Natural killer cell (primary cell): ENCODE measurements around the gene KIAA0319L. TPM values are rescaled to one million over a fixed set of nuclear protein-coding genes. Genes with fewer than 3 reads are reported as not detected.

Experiments used
- ATAC-seq, 3 donors: fragments of 150-1000 bp in 2 of 3; fragments of 200-7000 bp in 1 of 3; cut with Tn5 transposase; 1 replicate in 1 of 3; 2 replicates in 2 of 3; pipeline ENCODE4 v1.10.0; 2021; ENCODE audit warnings: mild to moderate bottlenecking in 2 of 3, moderate library complexity in 2 of 3
- DNase-seq, 2 donors: peaks; one replicate each; pipeline versions ENCODE4 v3.0.0 to v3.0.0-alpha.2; 2013 to 2021; ENCODE audit warnings: mixed read lengths in 1 of 2
- H3K27ac ChIP-seq: one replicate; pipeline ENCODE4 v1.5.1; 2013; ENCODE audit warnings: mild to moderate bottlenecking, low read length
- H3K27me3 ChIP-seq: one replicate; pipeline ENCODE4 v1.6.1; 2013; ENCODE audit warnings: low read length; ENCODE audit not compliant: control insufficient read depth, insufficient read depth
- H3K36me3 ChIP-seq: one replicate; pipeline ENCODE4 v1.6.1; 2013; ENCODE audit warnings: low read length; ENCODE audit not compliant: control insufficient read depth, insufficient read depth
- H3K4me1 ChIP-seq: one replicate; pipeline ENCODE4 v1.6.1; 2013; ENCODE audit warnings: low read length; ENCODE audit not compliant: control insufficient read depth, insufficient read depth
- H3K4me3 ChIP-seq: one replicate; pipeline ENCODE4 v1.5.1; 2013; ENCODE audit warnings: low read length
- H3K9me3 ChIP-seq: one replicate; pipeline ENCODE4 v1.6.1; 2013; ENCODE audit warnings: low read length; ENCODE audit not compliant: control insufficient read depth, insufficient read depth
- H3K27ac Mint-ChIP-seq, 2 donors: one replicate each; pipeline ENCODE4 v1.8.0; 2022; ENCODE audit warnings: mild to moderate bottlenecking in 2 of 2, mixed read lengths in 2 of 2, moderate library complexity in 1 of 2
- H3K27me3 Mint-ChIP-seq, 2 donors: one replicate each; pipeline ENCODE4 v1.8.0; 2022; ENCODE audit warnings: low read depth in 2 of 2, mixed read lengths in 2 of 2
- H3K36me3 Mint-ChIP-seq: one replicate; pipeline ENCODE4 v1.8.0; 2022; ENCODE audit warnings: mixed read lengths
- H3K4me1 Mint-ChIP-seq, 2 donors: one replicate each; pipeline ENCODE4 v1.8.0; 2022; ENCODE audit warnings: mixed read lengths in 2 of 2
- H3K4me3 Mint-ChIP-seq: one replicate; pipeline ENCODE4 v1.8.0; 2022; ENCODE audit warnings: mild to moderate bottlenecking, moderate library complexity, mixed read lengths
- H3K9me3 Mint-ChIP-seq, 2 donors: one replicate each; pipeline ENCODE4 v1.8.0; 2022; ENCODE audit warnings: mixed read lengths in 2 of 2
- WGBS: methylation state at CpG from one replicate; pipeline ENCODE4 v1.1.7; 2013; ENCODE audit warnings: missing lambda C conversion rate; ENCODE audit not compliant: insufficient coverage; 5-methylcytosine and 5-hydroxymethylcytosine counted together
- intact Hi-C: fragments of 100-400 bp; cut with micrococcal nuclease; formaldehyde crosslinking; loops from one replicate; pipeline ENCODE4 v1.14.2; 2022
- total RNA-seq, 4 donors: library from RNA; stranded (reverse); fragments of 120-200 nt in 1 of 4; gene quantifications; one replicate each; pipeline versions ENCODE4 v1.2.3 to v1.2.4, GENCODE V29; 2013 to 2022
- TF ChIP-seq, protein P1 (sequence below): fragments of 200-600 bp; IDR thresholded peaks from one replicate; pipeline ENCODE4 v1.8.0; 2022; ENCODE audit warnings: antibody characterized with exemption

The KIAA0319L gene
- total RNA-seq, 3 donors from 2014 or later (not counting 1 experiment from before 2014, with no cell fraction given): 51.3 to 75.0 (median 64.8) TPM

DNA sequence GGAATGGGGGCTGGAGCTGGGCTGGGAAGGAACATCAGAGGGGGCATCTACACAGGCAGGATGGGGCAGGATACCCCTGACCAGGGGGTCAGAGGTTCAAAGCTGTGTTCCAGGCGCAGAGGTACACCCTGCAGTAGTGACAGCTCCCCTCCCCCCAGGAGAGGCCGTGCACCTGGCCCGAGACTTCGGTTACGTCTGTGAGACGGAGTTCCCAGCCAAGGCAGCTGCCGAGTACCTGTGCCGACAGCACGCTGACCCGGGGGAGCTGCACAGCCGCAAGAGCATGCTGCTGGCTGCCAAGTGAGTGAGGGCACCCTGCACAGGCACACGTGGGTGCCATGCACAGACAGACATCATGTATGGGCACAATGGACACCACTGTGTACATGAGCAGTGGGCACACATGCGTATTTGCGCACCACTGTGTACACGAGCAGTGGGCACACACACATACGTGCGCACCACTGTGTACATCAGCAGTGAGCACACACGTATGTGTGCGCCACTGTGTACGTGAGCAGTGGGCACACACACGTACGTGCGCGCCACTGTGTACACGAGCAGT is 33.4 kb upstream of the KIAA0319L start:
- Histone ChIP-seq H3K4me1 (peaks cover 13% of the 10 kb centered on the region), H3K36me3 (peaks cover 9% of the 10 kb centered on the region), H3K27ac (no peak overlapping the region), H3K27me3 (no peaks in the 10 kb centered on the region), H3K4me3 (no peak overlapping the region), H3K9me3 (no peaks in the 10 kb centered on the region)
- TF ChIP-seq, protein P1, sequence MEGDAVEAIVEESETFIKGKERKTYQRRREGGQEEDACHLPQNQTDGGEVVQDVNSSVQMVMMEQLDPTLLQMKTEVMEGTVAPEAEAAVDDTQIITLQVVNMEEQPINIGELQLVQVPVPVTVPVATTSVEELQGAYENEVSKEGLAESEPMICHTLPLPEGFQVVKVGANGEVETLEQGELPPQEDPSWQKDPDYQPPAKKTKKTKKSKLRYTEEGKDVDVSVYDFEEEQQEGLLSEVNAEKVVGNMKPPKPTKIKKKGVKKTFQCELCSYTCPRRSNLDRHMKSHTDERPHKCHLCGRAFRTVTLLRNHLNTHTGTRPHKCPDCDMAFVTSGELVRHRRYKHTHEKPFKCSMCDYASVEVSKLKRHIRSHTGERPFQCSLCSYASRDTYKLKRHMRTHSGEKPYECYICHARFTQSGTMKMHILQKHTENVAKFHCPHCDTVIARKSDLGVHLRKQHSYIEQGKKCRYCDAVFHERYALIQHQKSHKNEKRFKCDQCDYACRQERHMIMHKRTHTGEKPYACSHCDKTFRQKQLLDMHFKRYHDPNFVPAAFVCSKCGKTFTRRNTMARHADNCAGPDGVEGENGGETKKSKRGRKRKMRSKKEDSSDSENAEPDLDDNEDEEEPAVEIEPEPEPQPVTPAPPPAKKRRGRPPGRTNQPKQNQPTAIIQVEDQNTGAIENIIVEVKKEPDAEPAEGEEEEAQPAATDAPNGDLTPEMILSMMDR: no peak
- H3K4me3 Mint-ChIP-seq: no peak overlapping the region
- WGBS: 96% methylated on average over 25 of the region's 25 CpGs
- H3K4me1 Mint-ChIP-seq: peaks cover 25 to 48% of the 10 kb centered on the region in 2 donors
- no peak for ATAC-seq
- DNase-seq: no peak
- intact Hi-C loops: no loop called here
- no peaks in the 10 kb centered on the region for H3K9me3 Mint-ChIP-seq
- H3K36me3 Mint-ChIP-seq: no peaks in the 10 kb centered on the region
- H3K27me3 Mint-ChIP-seq: no peaks in the 10 kb centered on the region
- H3K27ac Mint-ChIP-seq: no peak overlapping the region

DNA sequence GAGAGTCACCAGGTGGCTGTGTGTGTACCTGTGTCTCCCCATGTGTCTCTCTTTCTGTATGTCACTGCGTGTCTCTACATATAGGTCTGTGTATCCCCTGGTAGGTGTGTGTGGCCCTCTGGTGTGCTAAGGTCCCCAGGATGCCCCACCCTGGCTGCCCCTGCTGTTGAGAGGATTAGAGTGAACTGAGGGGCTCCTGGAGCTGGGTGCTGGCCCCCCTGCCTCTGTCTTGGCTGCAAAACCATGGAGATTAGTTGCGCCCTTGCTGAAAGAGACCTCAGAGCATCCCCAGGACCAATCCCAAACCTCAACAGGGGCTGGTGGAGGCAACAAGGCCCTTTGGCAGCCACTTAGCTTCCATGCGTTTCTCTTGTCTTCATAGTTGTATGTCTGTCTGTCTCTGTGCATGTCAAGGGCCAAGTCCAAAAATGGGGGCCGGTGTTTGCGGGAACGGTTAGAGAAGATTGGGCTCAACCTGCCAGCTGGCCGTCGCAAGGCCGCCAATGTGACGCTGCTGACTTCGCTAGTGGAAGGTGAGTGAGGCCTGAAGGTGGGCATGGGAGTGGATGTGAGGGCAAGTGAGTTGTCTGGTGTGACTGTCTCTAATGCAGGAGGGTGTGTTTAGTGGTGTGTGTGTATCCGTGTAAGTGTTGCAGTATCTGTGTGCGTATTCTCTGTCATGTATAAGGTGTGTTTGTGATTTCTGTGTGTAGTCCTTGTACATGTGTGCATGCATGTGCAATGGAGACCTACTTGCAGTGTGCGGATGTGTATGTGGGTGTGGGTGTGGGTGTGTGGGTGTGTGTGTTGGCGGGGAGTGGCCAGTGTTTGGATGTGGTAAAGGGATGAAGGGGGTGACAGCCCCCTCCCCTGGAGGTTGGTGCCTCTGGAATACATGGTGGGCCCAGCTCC is 32.6 kb upstream of the KIAA0319L start:
- H3K27me3 ChIP-seq: no peaks in the 10 kb centered on the region
- DNase-seq (no peak), ATAC-seq (no peak)
- no peak overlapping the region for H3K27ac ChIP-seq
- no peaks in the 10 kb centered on the region for H3K9me3 Mint-ChIP-seq
- no peaks in the 10 kb centered on the region for H3K9me3 ChIP-seq
- no peaks in the 10 kb centered on the region for H3K27me3 Mint-ChIP-seq
- H3K4me3 Mint-ChIP-seq: no peak overlapping the region
- intact Hi-C loops: no loop called here
- TF ChIP-seq, protein P1: no peak
- peak overlapping the region in 1 of 2 donors; percentile 82 for H3K27ac Mint-ChIP-seq
- H3K4me3 ChIP-seq: no peak overlapping the region
- peaks cover 9% of the 10 kb centered on the region for H3K36me3 ChIP-seq
- peaks cover 13% of the 10 kb centered on the region for H3K4me1 ChIP-seq
- WGBS: 97% methylated on average over 15 of the region's 15 CpGs
- H3K36me3 Mint-ChIP-seq: no peaks in the 10 kb centered on the region
- H3K4me1 Mint-ChIP-seq: peaks cover 25 to 46% of the 10 kb centered on the region in 2 donors

DNA sequence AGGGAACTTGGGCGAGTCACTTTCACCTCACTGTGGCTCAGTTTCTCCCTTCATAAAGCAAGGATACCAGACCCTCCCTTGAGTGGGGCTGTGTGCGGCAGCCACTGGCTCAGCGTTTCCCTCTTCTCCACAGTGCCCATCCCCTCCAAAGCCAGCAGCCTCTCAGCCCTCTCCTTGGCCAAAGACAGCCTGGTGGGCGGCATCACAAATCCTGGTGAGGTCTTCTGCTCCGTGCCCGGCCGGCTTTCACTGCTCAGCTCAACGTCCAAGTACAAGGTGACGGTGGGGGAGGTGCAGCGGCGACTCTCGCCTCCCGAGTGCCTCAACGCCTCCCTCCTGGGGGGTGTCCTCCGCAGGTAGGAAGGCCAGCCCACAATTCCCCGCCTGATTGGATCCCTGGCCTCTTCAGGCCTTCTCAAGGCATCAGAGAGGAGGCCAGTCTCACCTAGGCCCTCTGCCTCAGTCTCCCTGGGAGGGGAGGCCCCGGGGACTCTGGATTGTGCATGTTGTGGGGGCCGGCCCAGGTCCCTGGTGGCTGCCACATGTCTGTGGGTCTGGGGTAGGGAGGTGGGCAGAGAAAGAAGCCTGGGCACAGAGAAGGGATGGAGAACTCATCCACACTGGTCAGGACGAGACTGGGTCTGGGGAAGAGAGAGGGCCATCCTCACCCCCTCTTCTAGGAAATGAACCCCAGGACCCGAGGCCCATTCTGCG is 31.2 kb upstream of the KIAA0319L start:
- intact Hi-C loops: no loop called here
- H3K36me3 ChIP-seq: peaks cover 13% of the 10 kb centered on the region
- H3K27ac Mint-ChIP-seq: peak overlapping the region in 1 of 2 donors; percentile 82
- no peaks in the 10 kb centered on the region for H3K36me3 Mint-ChIP-seq
- peaks cover 11% of the 10 kb centered on the region for H3K4me1 ChIP-seq
- TF ChIP-seq, protein P1: no peak
- no peaks in the 10 kb centered on the region for H3K9me3 Mint-ChIP-seq
- H3K27ac ChIP-seq: no peak overlapping the region
- H3K9me3 ChIP-seq: no peaks in the 10 kb centered on the region
- ATAC-seq (no peak), DNase-seq (no peak)
- H3K4me1 Mint-ChIP-seq: peaks cover 25 to 44% of the 10 kb centered on the region in 2 donors
- H3K4me3 ChIP-seq: no peak overlapping the region
- H3K27me3 ChIP-seq: no peaks in the 10 kb centered on the region
- WGBS: 95% methylated on average over 21 of the region's 21 CpGs
- no peak overlapping the region for H3K4me3 Mint-ChIP-seq
- no peaks in the 10 kb centered on the region for H3K27me3 Mint-ChIP-seq
